Measurements from ENCODE around the gene MYEOV. TPM values are rescaled to one million over a fixed set of nuclear protein-coding genes. Genes with fewer than 3 reads are reported as not detected.

The MYEOV gene
- total RNA-seq, 1 donor: 0.86 TPM

- no peak for DNase-seq (ENCODE audit: low read depth)
- TF ChIP-seq CTCF (IDR thresholded peaks at IDR 0.05; ENCODE audit: insufficient read depth, low read depth, low read length): no peak
- H3K4me3 ChIP-seq (ENCODE audit: low read depth, low read length): no peak overlapping the region
These were observed 14.0 kb downstream of the MYEOV start for GRCh38 chr11:69307871-69308431.

- H3K4me3 ChIP-seq (ENCODE audit: low read depth, low read length): no peak overlapping the region
- TF ChIP-seq CTCF (IDR thresholded peaks at IDR 0.05; ENCODE audit: insufficient read depth, low read depth, low read length): no peak
- no peak for DNase-seq (ENCODE audit: low read depth)
These were observed 14.5 kb downstream of the MYEOV start for GRCh38 chr11:69308491-69308911.

GRCh38 chr11:69308936-69309615 lies 15.1 kb downstream of the MYEOV start:
- no peak for TF ChIP-seq CTCF (IDR thresholded peaks at IDR 0.05; ENCODE audit: insufficient read depth, low read depth, low read length)
- no peak overlapping the region for H3K4me3 ChIP-seq (ENCODE audit: low read depth, low read length)
- DNase-seq (ENCODE audit: low read depth): no peak

- DNase-seq (ENCODE audit: low read depth): no peak
- TF ChIP-seq CTCF (IDR thresholded peaks at IDR 0.05; ENCODE audit: insufficient read depth, low read depth, low read length): no peak
- no peak overlapping the region for H3K4me3 ChIP-seq (ENCODE audit: low read depth, low read length)
These were observed 15.8 kb downstream of the MYEOV start for GRCh38 chr11:69309631-69310280.

GRCh38 chr11:69310351-69310750 lies 16.4 kb downstream of the MYEOV start:
- TF ChIP-seq CTCF (IDR thresholded peaks at IDR 0.05; ENCODE audit: insufficient read depth, low read depth, low read length): no peak
- no peak overlapping the region for H3K4me3 ChIP-seq (ENCODE audit: low read depth, low read length)
- DNase-seq (ENCODE audit: low read depth): no peak

- no peak overlapping the region for H3K4me3 ChIP-seq (ENCODE audit: low read depth, low read length)
- TF ChIP-seq CTCF (IDR thresholded peaks at IDR 0.05; ENCODE audit: insufficient read depth, low read depth, low read length): no peak
- no peak for DNase-seq (ENCODE audit: low read depth)
These were observed 17.2 kb downstream of the MYEOV start for GRCh38 chr11:69310934-69311766.
